ENCODE measurements around the gene SORCS2.

DNA sequence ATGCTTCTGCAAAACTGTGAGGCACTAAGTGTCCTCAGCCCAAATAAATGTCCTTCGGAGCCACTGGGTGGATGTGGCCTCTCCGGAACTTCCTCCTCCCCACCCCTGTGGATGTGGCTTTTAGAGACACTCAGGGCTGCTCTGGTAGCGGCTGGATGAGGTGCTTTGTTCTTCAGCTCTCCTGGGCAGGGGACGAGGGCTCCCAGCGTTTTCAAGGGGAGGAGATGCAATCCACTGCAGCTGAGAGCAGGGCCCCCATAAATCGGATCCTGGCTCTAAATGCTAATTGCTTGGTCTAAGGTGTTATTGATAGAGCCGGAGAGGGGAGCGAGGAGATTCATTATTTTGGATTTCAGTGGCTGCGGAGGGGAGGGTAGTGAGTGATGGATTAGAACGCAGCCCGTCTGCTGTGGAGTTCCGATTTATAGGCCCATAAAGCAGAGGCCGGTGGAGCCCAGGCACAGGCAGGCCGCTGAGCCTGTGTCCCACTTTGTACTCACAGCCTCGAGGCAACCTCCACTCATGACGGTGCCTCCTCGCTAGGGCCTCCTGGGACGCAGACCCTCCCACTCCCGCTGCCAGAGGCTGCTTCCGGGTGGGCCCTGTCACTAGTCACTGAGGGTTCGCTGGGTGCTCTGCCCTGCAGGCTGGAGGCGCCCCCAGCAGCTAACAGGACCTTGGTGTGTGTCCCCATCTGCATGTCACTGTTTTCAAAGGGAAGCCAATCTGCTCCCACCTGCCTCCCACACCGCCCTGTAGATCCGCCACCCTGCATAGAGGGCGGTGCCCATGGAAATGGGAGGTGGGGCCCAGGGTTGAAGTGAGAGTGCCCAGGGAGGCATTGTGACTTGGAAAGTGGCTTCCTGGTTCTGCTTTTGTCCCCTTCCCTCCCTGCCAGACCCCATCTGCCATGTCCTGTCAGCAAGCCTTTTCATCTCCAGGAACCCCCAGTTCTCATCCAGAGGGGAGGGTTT is 377.8 kb downstream of the SORCS2 start:
- TF ChIP-seq, protein P1, sequence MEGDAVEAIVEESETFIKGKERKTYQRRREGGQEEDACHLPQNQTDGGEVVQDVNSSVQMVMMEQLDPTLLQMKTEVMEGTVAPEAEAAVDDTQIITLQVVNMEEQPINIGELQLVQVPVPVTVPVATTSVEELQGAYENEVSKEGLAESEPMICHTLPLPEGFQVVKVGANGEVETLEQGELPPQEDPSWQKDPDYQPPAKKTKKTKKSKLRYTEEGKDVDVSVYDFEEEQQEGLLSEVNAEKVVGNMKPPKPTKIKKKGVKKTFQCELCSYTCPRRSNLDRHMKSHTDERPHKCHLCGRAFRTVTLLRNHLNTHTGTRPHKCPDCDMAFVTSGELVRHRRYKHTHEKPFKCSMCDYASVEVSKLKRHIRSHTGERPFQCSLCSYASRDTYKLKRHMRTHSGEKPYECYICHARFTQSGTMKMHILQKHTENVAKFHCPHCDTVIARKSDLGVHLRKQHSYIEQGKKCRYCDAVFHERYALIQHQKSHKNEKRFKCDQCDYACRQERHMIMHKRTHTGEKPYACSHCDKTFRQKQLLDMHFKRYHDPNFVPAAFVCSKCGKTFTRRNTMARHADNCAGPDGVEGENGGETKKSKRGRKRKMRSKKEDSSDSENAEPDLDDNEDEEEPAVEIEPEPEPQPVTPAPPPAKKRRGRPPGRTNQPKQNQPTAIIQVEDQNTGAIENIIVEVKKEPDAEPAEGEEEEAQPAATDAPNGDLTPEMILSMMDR (IDR thresholded peaks at IDR 0.05 in 4 of 5, conservative IDR thresholded peaks at IDR 0.05 in 1 of 5) = no peak
- TF ChIP-seq POLR2A (IDR thresholded peaks at IDR 0.05) = no peak

Measured in gastrocnemius medialis (tissue), 4 donors.